GM12874 (cell line): ENCODE data around the gene ZNF101.

ENCODE experiments used
- CTCF ChIP-seq: IDR thresholded peaks from 2 replicates; pipeline ENCODE4 v1.5.1; 2011; ENCODE audit warnings: low read depth, mild to moderate bottlenecking, control low read depth, low read length, moderate library complexity; ENCODE audit not compliant: insufficient read depth

Gene ZNF101

GRCh38 chr19:19651076-19651475 lies 17.6 kb upstream of the ZNF101 start:
- TF ChIP-seq CTCF = no peak

GRCh38 chr19:19652482-19653295 lies 15.9 kb upstream of the ZNF101 start:
- TF ChIP-seq CTCF = no peak

GRCh38 chr19:19653597-19654147 lies 15.0 kb upstream of the ZNF101 start:
- no peak for TF ChIP-seq CTCF

GRCh38 chr19:19654441-19654840 lies 14.2 kb upstream of the ZNF101 start:
- no peak for TF ChIP-seq CTCF

GRCh38 chr19:19655051-19655594 lies 13.5 kb upstream of the ZNF101 start:
- TF ChIP-seq CTCF = no peak

GRCh38 chr19:19655641-19656343 lies 12.8 kb upstream of the ZNF101 start:
- TF ChIP-seq CTCF = no peak
